ENCODE data around the gene VAPB. TPM values are rescaled to one million over a fixed set of nuclear protein-coding genes. Genes with fewer than 3 reads are reported as not detected.

Gene VAPB
- total RNA-seq, 3 donors from 2014 or later (not counting 1 experiment from before 2014, with no cell fraction given): 20.3 to 23.1 (median 21.3) TPM

GRCh38 chr20:58352468-58352867 lies 36.6 kb upstream of the VAPB start:
- Histone ChIP-seq H3K4me1 (ENCODE audit: control insufficient read depth, insufficient read depth, low read length) (no peaks in the 10 kb centered on the region), H3K27me3 (ENCODE audit: control insufficient read depth, insufficient read depth, low read length) (no peaks in the 10 kb centered on the region), H3K36me3 (ENCODE audit: control insufficient read depth, insufficient read depth, low read length) (peaks cover 25% of the 10 kb centered on the region), H3K27ac (ENCODE audit: low read length) (no peak overlapping the region), H3K4me3 (ENCODE audit: low read length) (no peak overlapping the region), H3K9me3 (ENCODE audit: control insufficient read depth, insufficient read depth, low read length) (no peaks in the 10 kb centered on the region)
- Mint-ChIP-seq H3K36me3 (peaks cover 15% of the 10 kb centered on the region), H3K9me3 (no peaks in the 10 kb centered on the region), H3K4me3 (no peak overlapping the region), H3K27me3 (ENCODE audit: low read depth in 2 of 2) (no peaks in the 10 kb centered on the region), H3K4me1 (no peaks in the 10 kb centered on the region), H3K27ac (no peak overlapping the region)
- intact Hi-C loops (cut with micrococcal nuclease): no loop called here
- no peak for DNase-seq
- TF ChIP-seq, protein P1, sequence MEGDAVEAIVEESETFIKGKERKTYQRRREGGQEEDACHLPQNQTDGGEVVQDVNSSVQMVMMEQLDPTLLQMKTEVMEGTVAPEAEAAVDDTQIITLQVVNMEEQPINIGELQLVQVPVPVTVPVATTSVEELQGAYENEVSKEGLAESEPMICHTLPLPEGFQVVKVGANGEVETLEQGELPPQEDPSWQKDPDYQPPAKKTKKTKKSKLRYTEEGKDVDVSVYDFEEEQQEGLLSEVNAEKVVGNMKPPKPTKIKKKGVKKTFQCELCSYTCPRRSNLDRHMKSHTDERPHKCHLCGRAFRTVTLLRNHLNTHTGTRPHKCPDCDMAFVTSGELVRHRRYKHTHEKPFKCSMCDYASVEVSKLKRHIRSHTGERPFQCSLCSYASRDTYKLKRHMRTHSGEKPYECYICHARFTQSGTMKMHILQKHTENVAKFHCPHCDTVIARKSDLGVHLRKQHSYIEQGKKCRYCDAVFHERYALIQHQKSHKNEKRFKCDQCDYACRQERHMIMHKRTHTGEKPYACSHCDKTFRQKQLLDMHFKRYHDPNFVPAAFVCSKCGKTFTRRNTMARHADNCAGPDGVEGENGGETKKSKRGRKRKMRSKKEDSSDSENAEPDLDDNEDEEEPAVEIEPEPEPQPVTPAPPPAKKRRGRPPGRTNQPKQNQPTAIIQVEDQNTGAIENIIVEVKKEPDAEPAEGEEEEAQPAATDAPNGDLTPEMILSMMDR (IDR thresholded peaks at IDR 0.05): no peak
- 79% methylated on average over 2 of the region's 2 CpGs for WGBS (ENCODE audit: insufficient coverage)
- ATAC-seq: no peak

DNA sequence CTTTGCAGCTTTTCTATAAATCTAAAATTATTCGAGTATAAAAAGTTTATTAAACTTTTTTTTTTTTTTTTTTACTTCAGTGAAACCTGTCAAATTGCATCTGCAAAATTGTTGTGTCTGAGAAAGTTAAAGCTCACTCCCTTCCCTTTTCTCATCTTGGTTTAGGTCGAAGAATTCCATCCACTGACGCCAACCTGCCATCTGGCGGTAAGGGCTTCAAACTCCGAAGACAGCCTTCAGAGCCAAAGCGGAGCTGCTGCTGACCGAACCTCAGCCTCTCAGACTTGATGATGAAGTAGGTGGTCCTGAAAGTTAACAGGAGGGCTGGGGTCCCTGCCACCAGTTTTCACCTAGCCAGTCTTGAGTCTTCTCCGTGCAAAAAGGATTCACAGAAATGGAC lies 29.6 kb upstream of the VAPB start:
- TF ChIP-seq, protein P1 (IDR thresholded peaks at IDR 0.05): no peak
- no peaks in the 10 kb centered on the region for H3K4me1 Mint-ChIP-seq
- no peaks in the 10 kb centered on the region for H3K9me3 ChIP-seq (ENCODE audit: control insufficient read depth, insufficient read depth, low read length)
- no peaks in the 10 kb centered on the region for H3K27me3 ChIP-seq (ENCODE audit: control insufficient read depth, insufficient read depth, low read length)
- DNase-seq (no peak), ATAC-seq (no peak)
- H3K36me3 Mint-ChIP-seq: peaks cover 41% of the 10 kb centered on the region
- H3K27ac ChIP-seq (ENCODE audit: low read length): no peak overlapping the region
- WGBS (ENCODE audit: insufficient coverage): 100% methylated on average over 7 of the region's 8 CpGs
- no peak overlapping the region for H3K4me3 Mint-ChIP-seq
- H3K4me3 ChIP-seq (ENCODE audit: low read length): no peak overlapping the region
- H3K4me1 ChIP-seq (ENCODE audit: control insufficient read depth, insufficient read depth, low read length): no peaks in the 10 kb centered on the region
- peak overlapping the region in 1 of 2 donors; percentile 48 for H3K27ac Mint-ChIP-seq
- intact Hi-C loops (cut with micrococcal nuclease): no loop called here
- no peaks in the 10 kb centered on the region for H3K27me3 Mint-ChIP-seq (ENCODE audit: low read depth in 2 of 2)
- no peaks in the 10 kb centered on the region for H3K9me3 Mint-ChIP-seq
- peaks cover 58% of the 10 kb centered on the region for H3K36me3 ChIP-seq (ENCODE audit: control insufficient read depth, insufficient read depth, low read length)

- no peaks in the 10 kb centered on the region for H3K4me1 Mint-ChIP-seq
- H3K27ac Mint-ChIP-seq: no peak overlapping the region
- Histone ChIP-seq H3K4me1 (ENCODE audit: control insufficient read depth, insufficient read depth, low read length) (no peaks in the 10 kb centered on the region), H3K27ac (ENCODE audit: low read length) (no peak overlapping the region), H3K4me3 (ENCODE audit: low read length) (no peak overlapping the region), H3K27me3 (ENCODE audit: control insufficient read depth, insufficient read depth, low read length) (no peaks in the 10 kb centered on the region), H3K9me3 (ENCODE audit: control insufficient read depth, insufficient read depth, low read length) (no peaks in the 10 kb centered on the region), H3K36me3 (ENCODE audit: control insufficient read depth, insufficient read depth, low read length) (peaks cover 57% of the 10 kb centered on the region)
- DNase-seq (no peak), ATAC-seq (no peak)
- intact Hi-C loops (cut with micrococcal nuclease): no loop called here
- no peaks in the 10 kb centered on the region for H3K27me3 Mint-ChIP-seq (ENCODE audit: low read depth in 2 of 2)
- H3K4me3 Mint-ChIP-seq: no peak overlapping the region
- TF ChIP-seq, protein P1 (IDR thresholded peaks at IDR 0.05): no peak
- no peaks in the 10 kb centered on the region for H3K9me3 Mint-ChIP-seq
- H3K36me3 Mint-ChIP-seq: peaks cover 36% of the 10 kb centered on the region
Observed at GRCh38 chr20:58360936-58361335, 28.1 kb upstream of the VAPB start.

DNA sequence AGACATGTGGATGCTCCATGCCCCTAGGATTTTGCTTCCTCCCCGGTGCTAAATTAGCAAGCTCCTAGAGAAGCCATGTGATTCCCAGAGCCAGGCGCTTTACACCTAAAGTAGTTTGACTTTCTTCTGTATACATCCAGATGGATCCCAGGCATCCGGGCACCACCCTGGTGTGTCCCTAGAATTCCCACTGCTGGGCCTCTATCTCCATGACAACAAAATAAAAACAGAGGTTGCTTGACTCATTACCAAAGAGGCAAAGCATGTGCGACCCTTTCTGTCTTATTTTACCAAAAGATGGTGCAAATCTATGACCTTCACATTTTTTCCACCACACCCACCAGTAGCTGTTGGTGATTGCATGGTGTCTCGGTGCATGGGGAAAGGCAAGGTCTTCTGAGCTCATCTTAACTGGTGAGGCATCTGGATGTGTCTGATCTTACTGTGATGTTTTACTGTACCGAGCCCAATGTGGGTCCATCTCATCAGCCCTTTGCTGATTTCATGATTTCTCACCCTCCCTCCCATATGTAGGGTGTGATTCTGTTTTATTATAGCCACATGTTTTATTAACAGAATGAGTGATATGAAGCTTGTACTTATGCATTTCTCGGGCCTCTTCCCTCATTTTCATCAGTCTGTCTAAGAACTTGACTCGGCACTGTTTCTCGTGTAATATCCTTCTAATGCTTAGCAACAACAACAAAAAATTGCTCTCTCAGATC lies 27.4 kb upstream of the VAPB start:
- Mint-ChIP-seq H3K27me3 (ENCODE audit: low read depth in 2 of 2) (no peaks in the 10 kb centered on the region), H3K4me3 (no peak overlapping the region), H3K4me1 (no peaks in the 10 kb centered on the region), H3K9me3 (no peaks in the 10 kb centered on the region), H3K27ac (no peak overlapping the region), H3K36me3 (peaks cover 36% of the 10 kb centered on the region)
- TF ChIP-seq, protein P1 (IDR thresholded peaks at IDR 0.05): no peak
- ATAC-seq (no peak), DNase-seq (no peak)
- no peaks in the 10 kb centered on the region for H3K4me1 ChIP-seq (ENCODE audit: control insufficient read depth, insufficient read depth, low read length)
- H3K9me3 ChIP-seq (ENCODE audit: control insufficient read depth, insufficient read depth, low read length): no peaks in the 10 kb centered on the region
- H3K27me3 ChIP-seq (ENCODE audit: control insufficient read depth, insufficient read depth, low read length): no peaks in the 10 kb centered on the region
- H3K4me3 ChIP-seq (ENCODE audit: low read length): no peak overlapping the region
- WGBS (ENCODE audit: insufficient coverage): 95% methylated on average over 8 of the region's 9 CpGs
- peaks cover 54% of the 10 kb centered on the region for H3K36me3 ChIP-seq (ENCODE audit: control insufficient read depth, insufficient read depth, low read length)
- H3K27ac ChIP-seq (ENCODE audit: low read length): no peak overlapping the region
- intact Hi-C loops (cut with micrococcal nuclease): no loop called here

All from natural killer cell (primary cell).